Stimulated activated CD8-positive, alpha-beta memory T cell treated with anti-CD3 and anti-CD28 coated beads, Interleukin-15, amount 100 ng/mL, for 24 hours (primary cell): ENCODE results near the gene MKLN1.

Source experiments
- DNase-seq: peaks from one replicate; pipeline ENCODE4 v3.0.0-alpha.2; 2020; ENCODE audit warnings: low read depth

Gene MKLN1

GRCh38 chr7:131354390-131354789 is 26.7 kb downstream of the MKLN1 start:
- DNase-seq = no peak

DNA sequence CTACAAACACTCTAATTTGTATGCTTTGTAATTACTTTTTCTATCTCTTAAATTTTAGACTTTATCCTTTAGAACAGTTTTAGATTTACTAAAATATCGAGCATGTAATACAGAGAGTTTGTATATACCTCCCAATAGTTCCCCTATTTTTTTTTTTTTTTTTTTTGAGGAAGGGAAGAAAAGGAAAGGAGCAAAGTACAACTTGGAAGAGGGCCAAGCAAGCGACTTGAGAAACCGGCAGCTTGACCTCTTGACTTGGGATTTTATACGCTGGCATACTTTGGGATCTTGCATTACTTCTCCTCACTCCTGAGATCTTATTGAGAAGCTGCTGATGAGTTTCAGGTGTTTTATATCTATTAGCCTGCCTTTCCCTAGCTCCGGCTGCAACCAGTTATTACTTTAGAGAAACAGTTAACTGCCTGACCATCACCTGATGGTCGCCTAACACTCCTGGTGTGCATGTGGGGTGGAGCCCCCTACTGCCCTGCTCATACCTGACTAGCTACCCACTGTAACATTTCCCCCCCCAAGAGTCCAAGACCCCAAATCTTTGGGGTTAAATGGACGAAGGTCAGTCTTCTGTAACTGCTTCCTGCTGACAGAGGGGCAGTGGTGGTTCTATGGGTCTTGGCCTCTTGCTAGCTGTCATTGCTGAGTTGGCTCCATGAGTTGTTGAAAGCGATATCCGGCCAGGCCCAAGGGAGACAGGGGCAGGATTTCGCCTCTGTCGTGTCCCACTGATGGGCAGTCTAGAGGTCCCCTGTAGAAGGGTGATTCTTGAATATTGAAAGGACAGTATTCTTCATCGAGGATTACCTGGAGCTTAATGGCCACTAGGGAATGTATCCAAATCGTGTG is 28.5 kb downstream of the MKLN1 start:
- no peak for DNase-seq

GRCh38 chr7:131357282-131357880 is 29.7 kb downstream of the MKLN1 start:
- no peak for DNase-seq

DNA sequence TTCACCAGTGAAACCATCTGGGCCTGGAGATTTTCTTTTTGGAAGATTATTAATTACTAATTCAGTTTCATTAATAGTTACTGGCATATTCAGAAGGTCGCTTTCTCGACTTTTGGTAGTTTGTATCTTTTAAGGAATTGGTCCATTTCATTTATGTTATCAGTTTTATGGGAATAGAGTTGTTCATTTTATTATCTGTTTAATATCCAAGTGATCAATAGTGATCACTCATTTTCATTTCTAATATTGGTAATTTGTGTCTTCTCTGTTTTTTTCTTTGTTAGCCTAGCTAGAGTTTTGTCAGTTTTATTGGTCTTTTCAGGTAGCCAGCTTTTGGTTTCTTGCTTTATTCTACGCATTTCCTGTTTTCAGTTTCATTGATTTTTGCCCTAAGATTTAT is 31.0 kb downstream of the MKLN1 start:
- no peak for DNase-seq

GRCh38 chr7:131359136-131359776 is 31.6 kb downstream of the MKLN1 start:
- DNase-seq = no peak

- no peak for DNase-seq
Observed at GRCh38 chr7:131363719-131364118, 36.0 kb downstream of the MKLN1 start.

DNA sequence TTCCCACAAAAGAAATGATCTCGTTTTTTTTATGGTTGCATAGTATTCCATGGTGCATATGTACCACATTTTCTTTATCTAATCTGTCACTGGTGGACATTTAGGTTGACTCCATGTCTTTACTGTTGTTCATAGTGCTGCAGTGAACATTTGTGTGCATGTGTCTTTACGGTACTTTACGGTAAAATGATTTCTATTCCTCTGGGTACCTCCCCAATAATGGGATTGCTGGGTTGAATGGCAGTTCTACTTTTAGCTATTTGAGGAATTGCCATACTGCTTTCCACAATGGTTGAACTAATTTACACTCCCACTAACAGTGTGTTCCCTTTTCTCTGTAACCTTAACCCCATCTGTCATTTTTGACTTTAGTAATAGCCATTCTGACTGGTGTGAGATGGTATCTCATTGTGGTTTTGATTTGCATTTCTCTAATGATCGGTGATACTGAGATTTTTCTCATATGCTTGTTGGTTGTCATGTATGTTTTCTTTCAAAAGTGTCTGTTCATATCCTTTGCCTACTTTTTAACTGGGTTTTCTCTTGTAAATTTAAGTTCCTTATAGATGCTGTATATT is 37.2 kb downstream of the MKLN1 start:
- DNase-seq = no peak

- no peak for DNase-seq
Observed at GRCh38 chr7:131365838-131366237, 38.2 kb downstream of the MKLN1 start.

DNA sequence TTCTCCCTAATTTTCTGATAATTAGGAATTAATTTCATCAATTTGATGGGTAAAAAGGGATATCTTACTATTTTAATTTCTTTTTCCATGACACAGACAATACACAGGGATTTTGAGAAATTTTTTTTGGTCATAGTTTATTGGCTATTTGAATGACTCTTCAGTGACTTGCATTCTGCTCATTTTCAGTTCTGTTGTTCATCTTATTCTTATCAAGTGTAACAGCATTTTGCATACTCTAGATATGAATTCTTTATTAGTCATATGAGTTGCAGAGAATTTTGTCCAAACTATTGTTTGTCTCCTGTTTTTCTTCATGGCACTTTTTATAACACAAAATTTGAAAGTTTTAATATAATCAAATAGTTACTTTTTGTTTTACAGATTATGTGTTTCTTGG is 41.7 kb downstream of the MKLN1 start:
- DNase-seq = no peak

GRCh38 chr7:131370523-131370968 is 42.9 kb downstream of the MKLN1 start:
- DNase-seq = no peak

DNA sequence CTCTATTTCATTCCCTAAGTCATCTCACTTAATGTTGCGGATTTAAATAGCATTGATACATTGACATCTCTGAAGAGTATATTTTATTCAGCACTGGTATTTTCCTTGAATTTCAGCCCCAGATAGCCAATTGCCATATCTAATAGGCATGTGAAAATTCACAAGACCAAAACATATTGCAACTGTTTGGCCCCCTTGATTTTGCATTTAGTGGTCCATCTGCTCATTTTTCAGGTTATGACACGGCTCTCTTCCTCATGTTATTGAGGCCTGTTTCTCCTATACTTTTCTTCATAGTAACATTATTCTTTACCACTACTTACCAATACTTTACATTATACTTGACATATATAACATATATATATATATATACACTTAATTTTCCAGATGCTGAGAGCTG is 43.7 kb downstream of the MKLN1 start:
- no peak for DNase-seq

DNA sequence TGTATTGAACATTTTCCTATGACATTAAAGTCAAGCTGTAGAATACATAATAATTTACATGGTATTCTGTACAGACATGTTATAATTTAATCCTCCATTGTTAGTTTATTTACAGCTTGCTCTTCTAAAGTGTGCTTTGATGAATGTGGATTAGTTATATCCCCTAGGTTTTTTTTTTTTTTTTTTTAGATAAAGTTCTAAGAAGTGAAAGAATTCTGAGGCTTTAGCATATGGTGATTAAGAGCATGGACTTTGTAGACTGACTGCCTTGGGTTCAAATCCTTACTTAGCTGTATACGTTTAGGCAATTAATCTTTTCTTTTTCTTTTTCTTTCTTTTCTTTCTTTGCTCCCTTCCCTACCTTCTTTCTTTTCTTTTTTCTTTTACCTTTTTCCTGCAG is 44.9 kb downstream of the MKLN1 start:
- DNase-seq = no peak

GRCh38 chr7:131374821-131375220 is 47.1 kb downstream of the MKLN1 start:
- no peak for DNase-seq

GRCh38 chr7:131381069-131381838 is 53.6 kb downstream of the MKLN1 start:
- no peak for DNase-seq

DNA sequence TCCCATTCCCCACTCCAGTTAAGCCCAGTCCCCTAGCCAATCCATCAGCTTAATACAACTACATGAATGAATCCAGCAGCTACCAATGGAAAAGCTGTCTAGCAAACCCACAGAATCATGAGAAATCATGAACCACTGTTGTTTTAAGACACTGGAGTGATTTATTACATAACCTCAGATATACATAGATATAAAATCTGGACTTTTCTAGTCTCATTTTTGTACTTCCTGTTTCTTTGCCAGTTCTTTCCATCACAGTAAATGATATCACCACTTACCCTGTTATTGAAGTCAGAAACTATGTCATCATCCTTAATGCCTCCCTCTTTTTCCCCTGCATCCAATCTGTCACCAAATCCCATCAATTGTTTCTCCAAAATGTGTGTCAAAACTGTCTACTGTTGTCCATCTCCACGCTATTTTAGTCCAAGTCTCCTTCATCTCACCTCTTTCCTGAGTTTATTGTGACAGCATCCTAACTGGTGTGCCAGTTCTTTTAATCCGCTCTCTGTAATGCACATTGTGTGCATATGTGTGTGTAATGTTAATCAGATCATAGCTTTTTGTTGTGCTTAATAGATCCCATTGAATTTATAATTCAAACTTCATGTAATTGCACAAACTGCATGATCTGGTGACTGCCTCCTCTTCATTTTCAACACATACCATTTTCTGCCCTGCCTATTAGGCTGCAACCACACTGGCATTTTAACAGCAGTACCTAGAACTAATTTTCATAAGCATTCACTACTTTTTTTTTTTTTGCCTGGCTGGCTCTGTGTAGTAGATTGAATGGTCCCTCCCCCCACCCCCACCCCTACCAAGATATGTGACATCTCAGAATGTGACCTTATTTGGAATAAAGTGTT is 56.0 kb downstream of the MKLN1 start:
- DNase-seq = no peak

GRCh38 chr7:131384286-131384635 is 56.6 kb downstream of the MKLN1 start:
- no peak for DNase-seq

DNA sequence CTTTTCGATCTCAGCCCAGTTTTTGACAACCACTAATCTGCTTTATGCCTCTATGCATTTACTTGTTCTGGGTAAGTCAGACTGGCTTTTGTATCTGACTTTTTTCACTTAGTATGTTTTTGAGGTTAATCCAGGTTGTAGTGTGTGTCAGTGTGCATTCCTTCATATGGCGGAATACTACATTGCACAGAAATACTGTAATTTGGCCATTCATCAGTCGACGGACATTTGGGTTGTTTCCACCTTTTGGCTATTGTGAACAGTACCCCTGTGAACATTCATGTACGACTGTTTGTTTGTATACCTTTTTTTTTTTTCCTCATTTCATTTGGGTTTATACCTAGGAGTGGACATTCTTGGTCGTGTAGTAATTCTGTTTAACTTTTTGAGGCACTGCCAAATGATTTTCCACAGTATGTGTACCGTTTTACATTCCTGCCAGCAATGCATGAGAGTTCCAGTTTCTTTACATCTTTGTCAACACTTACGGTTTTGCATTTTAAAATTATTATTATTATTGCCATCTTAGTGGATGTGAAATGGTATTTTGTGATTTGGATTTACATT is 57.4 kb downstream of the MKLN1 start:
- no peak for DNase-seq

GRCh38 chr7:131388126-131388525 is 60.5 kb downstream of the MKLN1 start:
- no peak for DNase-seq

- no peak for DNase-seq
Observed at GRCh38 chr7:131390275-131390674, 62.6 kb downstream of the MKLN1 start.

DNA sequence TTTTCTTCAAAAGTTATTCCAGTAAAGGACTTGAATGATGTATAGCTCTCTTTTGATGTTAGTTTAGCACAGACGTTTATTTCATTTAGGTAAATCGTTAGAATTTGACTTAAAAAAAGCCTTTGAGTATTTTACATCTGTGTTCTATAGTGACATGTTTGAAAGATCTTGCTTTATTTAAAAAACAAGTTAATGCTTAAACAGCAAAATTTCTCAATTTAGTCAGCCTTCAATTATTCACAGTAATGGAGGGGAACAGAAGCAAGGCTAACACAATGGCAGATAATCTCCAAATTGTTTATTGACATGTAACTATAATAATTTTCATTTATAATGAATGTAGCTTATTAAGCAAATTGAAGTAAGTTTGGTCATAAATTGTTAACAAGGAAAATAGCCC is 63.5 kb downstream of the MKLN1 start:
- DNase-seq = no peak

GRCh38 chr7:131400681-131401176 is 73.1 kb downstream of the MKLN1 start:
- DNase-seq = no peak
